ENCODE results near the gene EYA2. TPM values are rescaled to one million over a fixed set of nuclear protein-coding genes. Genes with fewer than 3 reads are reported as not detected.

The EYA2 gene
- total RNA-seq, 6 experiments from 2014 or later: 0.14 to 0.51 (median 0.28) TPM; not detected in 1

DNA sequence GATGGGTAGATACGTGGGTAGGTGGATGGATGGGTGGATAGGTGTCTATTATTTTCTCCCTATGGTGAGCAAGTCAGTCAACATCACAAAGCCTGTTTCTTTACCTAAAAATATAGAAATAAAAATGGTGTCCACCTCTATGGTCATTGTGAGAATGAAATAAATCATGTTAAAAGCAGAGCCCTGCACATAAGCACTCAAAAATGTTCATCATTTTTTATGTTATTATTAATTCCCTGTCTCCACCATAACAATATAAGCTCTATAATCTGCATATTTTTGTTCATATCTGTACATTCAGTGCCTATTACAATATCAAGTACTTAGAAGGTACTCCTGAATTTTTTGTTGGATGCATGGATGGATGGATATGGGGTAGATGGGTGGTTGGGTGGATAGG, 284.2 kb downstream of the EYA2 start:
- no peak for DNase-seq
- no peak for TF ChIP-seq CTCF (IDR thresholded peaks at IDR 0.05)
- peaks cover 10% of the 10 kb centered on the region for H3K27me3 Mint-ChIP-seq (ENCODE audit: insufficient read depth)
- no peak overlapping the region for H3K4me3 Mint-ChIP-seq
- H3K9me3 Mint-ChIP-seq: no peaks in the 10 kb centered on the region
- peaks cover 5% of the 10 kb centered on the region; the same call in 1 of the 2 replicates for H3K4me1 Mint-ChIP-seq (ENCODE audit: low read depth)
- H3K36me3 Mint-ChIP-seq (ENCODE audit: low read depth): peaks cover 4% of the 10 kb centered on the region; the same call in 1 of the 2 replicates
- no peak overlapping the region for H3K27ac Mint-ChIP-seq

GRCh38 chr20:47179267-47179666, 284.6 kb downstream of the EYA2 start:
- Mint-ChIP-seq H3K27ac (no peak overlapping the region), H3K4me1 (ENCODE audit: low read depth) (peaks cover 5% of the 10 kb centered on the region; the same call in 1 of the 2 replicates), H3K4me3 (no peak overlapping the region), H3K36me3 (ENCODE audit: low read depth) (peaks cover 4% of the 10 kb centered on the region; the same call in 1 of the 2 replicates), H3K9me3 (no peaks in the 10 kb centered on the region), H3K27me3 (ENCODE audit: insufficient read depth) (peaks cover 10% of the 10 kb centered on the region)
- no peak for DNase-seq
- TF ChIP-seq CTCF (IDR thresholded peaks at IDR 0.05): no peak

DNA sequence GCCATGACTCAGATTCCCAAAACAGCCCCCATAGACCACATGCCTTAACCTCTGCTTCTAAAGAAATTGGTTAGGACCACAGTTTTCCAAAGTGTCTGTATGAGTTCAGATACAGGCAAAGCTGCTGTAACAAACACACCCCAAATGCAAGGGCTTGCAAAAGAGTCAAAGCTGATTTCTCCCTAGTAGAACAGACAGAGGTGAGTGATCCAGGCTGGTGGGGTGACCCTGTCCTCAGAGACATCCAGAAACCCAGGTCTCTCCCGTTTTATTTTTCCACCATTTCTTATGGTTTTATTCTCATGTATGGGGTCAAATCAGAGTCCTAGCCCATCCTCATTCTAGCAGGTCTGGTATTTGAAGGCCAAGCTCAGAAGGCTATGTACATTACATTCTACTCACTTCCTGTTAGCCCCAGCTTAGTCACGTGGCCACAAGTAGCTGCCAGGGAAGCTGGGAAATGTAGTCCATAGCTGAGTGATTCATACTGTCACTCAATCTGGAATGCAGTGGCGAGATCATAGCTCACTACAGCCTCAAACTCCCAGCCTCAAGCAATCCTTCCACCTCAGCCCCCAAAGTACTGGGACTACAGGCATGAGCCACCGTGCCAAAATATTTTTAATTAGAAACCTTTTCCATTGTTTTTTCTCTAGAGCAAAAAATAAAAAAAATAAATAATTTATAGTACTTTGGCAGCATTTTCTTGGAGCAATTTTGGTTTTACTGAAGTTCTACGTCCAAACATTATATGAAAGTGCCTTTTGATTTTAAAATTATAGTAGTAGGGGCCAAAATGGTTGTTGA, 286.6 kb downstream of the EYA2 start:
- H3K36me3 Mint-ChIP-seq (ENCODE audit: low read depth): peaks cover 4% of the 10 kb centered on the region; the same call in 1 of the 2 replicates
- no peaks in the 10 kb centered on the region for H3K9me3 Mint-ChIP-seq
- no peak overlapping the region for H3K4me3 Mint-ChIP-seq
- no peak overlapping the region for H3K27ac Mint-ChIP-seq
- no peak for TF ChIP-seq CTCF (IDR thresholded peaks at IDR 0.05)
- peaks cover 5% of the 10 kb centered on the region; the same call in 1 of the 2 replicates for H3K4me1 Mint-ChIP-seq (ENCODE audit: low read depth)
- peak; percentile 55 for DNase-seq
- peaks cover 7% of the 10 kb centered on the region; the same call in 1 of the 2 replicates for H3K27me3 Mint-ChIP-seq (ENCODE audit: insufficient read depth)

DNA sequence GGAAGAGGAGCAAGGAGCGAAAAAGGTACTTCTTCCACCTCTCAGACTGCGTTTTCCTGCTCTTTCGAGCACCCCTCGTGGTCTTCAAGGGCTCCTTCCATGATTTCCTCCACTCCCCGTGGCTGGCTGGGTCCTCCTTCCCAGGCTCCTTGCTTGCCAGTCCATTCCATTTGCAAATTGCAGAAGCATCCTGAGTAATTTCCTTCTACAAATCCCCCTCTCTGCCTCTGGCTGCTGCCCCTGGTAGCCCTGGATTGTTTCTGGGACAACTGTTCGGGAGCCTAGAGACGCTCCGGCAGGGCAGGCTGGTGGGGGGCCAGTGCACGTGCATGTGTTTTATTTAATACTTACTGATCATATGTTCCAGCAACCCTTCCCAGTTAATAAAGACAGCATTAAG, 288.7 kb downstream of the EYA2 start:
- H3K27me3 Mint-ChIP-seq (ENCODE audit: insufficient read depth): peaks cover 18% of the 10 kb centered on the region; the same call in 1 of the 2 replicates
- no peak overlapping the region for H3K4me3 Mint-ChIP-seq

More for the DNA sequence above, 288.7 kb downstream of the EYA2 start:
- no peak overlapping the region for H3K27ac Mint-ChIP-seq
- no peak for DNase-seq
- no peaks in the 10 kb centered on the region for H3K9me3 Mint-ChIP-seq
- H3K4me1 Mint-ChIP-seq (ENCODE audit: low read depth): peaks cover 5% of the 10 kb centered on the region; the same call in 1 of the 2 replicates
- no peak for TF ChIP-seq CTCF (IDR thresholded peaks at IDR 0.05)
- H3K36me3 Mint-ChIP-seq (ENCODE audit: low read depth): peaks cover 4% of the 10 kb centered on the region; the same call in 1 of the 2 replicates
